ENCODE measurements around the gene ANKFN1. TPM values are rescaled to one million over a fixed set of nuclear protein-coding genes. Genes with fewer than 3 reads are reported as not detected.

The ANKFN1 gene
- total RNA-seq, 1 donor, result under 0.01 TPM

GRCh38 chr17:56177361-56177760 lies 24.1 kb downstream of the ANKFN1 start:
- DNase-seq (ENCODE audit: low read depth in 2 of 3, low spot score in 2 of 3), result no peak

GRCh38 chr17:56178203-56178602 lies 24.9 kb downstream of the ANKFN1 start:
- DNase-seq (ENCODE audit: low read depth in 2 of 3, low spot score in 2 of 3), result no peak

GRCh38 chr17:56182081-56182480 lies 28.8 kb downstream of the ANKFN1 start:
- no peak for DNase-seq (ENCODE audit: low read depth in 2 of 3, low spot score in 2 of 3)

- DNase-seq (ENCODE audit: low read depth in 2 of 3, low spot score in 2 of 3), result no peak
Measured at GRCh38 chr17:56184650-56185049, 31.4 kb downstream of the ANKFN1 start.

GRCh38 chr17:56185491-56186221 lies 32.4 kb downstream of the ANKFN1 start:
- no peak for DNase-seq (ENCODE audit: low read depth in 2 of 3, low spot score in 2 of 3)

- peak in 1 of 3 donors; percentile 7 for DNase-seq (ENCODE audit: low read depth in 2 of 3, low spot score in 2 of 3)
Measured at GRCh38 chr17:56186222-56186786, 33.0 kb downstream of the ANKFN1 start.

- no peak for DNase-seq (ENCODE audit: low read depth in 2 of 3, low spot score in 2 of 3)
Measured at GRCh38 chr17:56203430-56203829, 50.2 kb downstream of the ANKFN1 start.

GRCh38 chr17:56206351-56206750 lies 53.1 kb downstream of the ANKFN1 start:
- no peak for DNase-seq (ENCODE audit: low read depth in 2 of 3, low spot score in 2 of 3)

- DNase-seq (ENCODE audit: low read depth in 2 of 3, low spot score in 2 of 3), result no peak
Measured at GRCh38 chr17:56213031-56213430, 59.8 kb downstream of the ANKFN1 start.

GRCh38 chr17:56217921-56218320 lies 64.6 kb downstream of the ANKFN1 start:
- DNase-seq (ENCODE audit: low read depth in 2 of 3, low spot score in 2 of 3), result no peak

GRCh38 chr17:56222255-56222654 lies 69.0 kb downstream of the ANKFN1 start:
- DNase-seq (ENCODE audit: low read depth in 2 of 3, low spot score in 2 of 3), result peak in 2 of 3 donors; percentile 12 to 55

GRCh38 chr17:56230660-56231059 lies 77.4 kb downstream of the ANKFN1 start:
- DNase-seq (ENCODE audit: low read depth in 2 of 3, low spot score in 2 of 3), result peak in 1 of 3 donors; percentile 20

GRCh38 chr17:56231252-56231651 lies 78.0 kb downstream of the ANKFN1 start:
- no peak for DNase-seq (ENCODE audit: low read depth in 2 of 3, low spot score in 2 of 3)

- DNase-seq (ENCODE audit: low read depth in 2 of 3, low spot score in 2 of 3), result no peak
Measured at GRCh38 chr17:56231693-56232092, 78.4 kb downstream of the ANKFN1 start.

- no peak for DNase-seq (ENCODE audit: low read depth in 2 of 3, low spot score in 2 of 3)
Measured at GRCh38 chr17:56244268-56244890, 91.1 kb downstream of the ANKFN1 start.

GRCh38 chr17:56247816-56248215 lies 94.5 kb downstream of the ANKFN1 start:
- DNase-seq (ENCODE audit: low read depth in 2 of 3, low spot score in 2 of 3), result no peak

- DNase-seq (ENCODE audit: low read depth in 2 of 3, low spot score in 2 of 3), result no peak
Measured at GRCh38 chr17:56257075-56257474, 103.8 kb downstream of the ANKFN1 start.

- DNase-seq (ENCODE audit: low read depth in 2 of 3, low spot score in 2 of 3), result no peak
Measured at GRCh38 chr17:56260376-56261002, 107.2 kb downstream of the ANKFN1 start.

GRCh38 chr17:56262803-56263202 lies 109.5 kb downstream of the ANKFN1 start:
- no peak for DNase-seq (ENCODE audit: low read depth in 2 of 3, low spot score in 2 of 3)

GRCh38 chr17:56269556-56270389 lies 116.5 kb downstream of the ANKFN1 start:
- DNase-seq (ENCODE audit: low read depth in 2 of 3, low spot score in 2 of 3), result no peak

GRCh38 chr17:56274491-56274890 lies 121.2 kb downstream of the ANKFN1 start:
- DNase-seq (ENCODE audit: low read depth in 2 of 3, low spot score in 2 of 3), result no peak
